ENCODE measurements around the gene HARBI1. TPM values are rescaled to one million over a fixed set of nuclear protein-coding genes. Genes with fewer than 3 reads are reported as not detected.

HARBI1 gene
- polyA plus RNA-seq, 4 donors = 4.0 to 4.7 (median 4.3) TPM

GRCh38 chr11:46635557-46636139 is 18.6 kb upstream of the HARBI1 start:
- DNase-seq (ENCODE audit: low read depth in 4 of 4, low spot score in 3 of 4) = no peak

- DNase-seq (ENCODE audit: low read depth in 4 of 4, low spot score in 3 of 4) = no peak
Observed at GRCh38 chr11:46633291-46634217, 16.5 kb upstream of the HARBI1 start.

- DNase-seq (ENCODE audit: low read depth in 4 of 4, low spot score in 3 of 4) = no peak
Observed at GRCh38 chr11:46632502-46632901, 15.5 kb upstream of the HARBI1 start.

- no peak for DNase-seq (ENCODE audit: low read depth in 4 of 4, low spot score in 3 of 4)
Observed at GRCh38 chr11:46631676-46632075, 14.6 kb upstream of the HARBI1 start.

- DNase-seq (ENCODE audit: low read depth in 4 of 4, low spot score in 3 of 4) = no peak
Observed at GRCh38 chr11:46630237-46630636, 13.2 kb upstream of the HARBI1 start.

- no peak for DNase-seq (ENCODE audit: low read depth in 4 of 4, low spot score in 3 of 4)
Observed at GRCh38 chr11:46628961-46629360, 11.9 kb upstream of the HARBI1 start.

GRCh38 chr11:46625406-46625805 is 8.4 kb upstream of the HARBI1 start:
- no peak for DNase-seq (ENCODE audit: low read depth in 4 of 4, low spot score in 3 of 4)

- no peak for DNase-seq (ENCODE audit: low read depth in 4 of 4, low spot score in 3 of 4)
Observed at GRCh38 chr11:46618837-46619236, 1.8 kb upstream of the HARBI1 start.

GRCh38 chr11:46617972-46618314 is 916 bp upstream of the HARBI1 start:
- no peak for DNase-seq (ENCODE audit: low read depth in 4 of 4, low spot score in 3 of 4)

GRCh38 chr11:46616551-46617133 is 385 bp downstream of the HARBI1 start:
- peak in 1 of 4 donors; percentile 6 for DNase-seq (ENCODE audit: low read depth in 4 of 4, low spot score in 3 of 4)

GRCh38 chr11:46615756-46616155 is 1.3 kb downstream of the HARBI1 start:
- no peak for DNase-seq (ENCODE audit: low read depth in 4 of 4, low spot score in 3 of 4)

GRCh38 chr11:46612326-46612725 is 4.7 kb downstream of the HARBI1 start:
- no peak for DNase-seq (ENCODE audit: low read depth in 4 of 4, low spot score in 3 of 4)

GRCh38 chr11:46611526-46612304 is 5.3 kb downstream of the HARBI1 start:
- no peak for DNase-seq (ENCODE audit: low read depth in 4 of 4, low spot score in 3 of 4)

GRCh38 chr11:46609386-46609785 is 7.6 kb downstream of the HARBI1 start:
- DNase-seq (ENCODE audit: low read depth in 4 of 4, low spot score in 3 of 4) = no peak

- DNase-seq (ENCODE audit: low read depth in 4 of 4, low spot score in 3 of 4) = no peak
Observed at GRCh38 chr11:46607516-46607915, 9.5 kb downstream of the HARBI1 start.

GRCh38 chr11:46604796-46605195 is 12.2 kb downstream of the HARBI1 start:
- no peak for DNase-seq (ENCODE audit: low read depth in 4 of 4, low spot score in 3 of 4)

- no peak for DNase-seq (ENCODE audit: low read depth in 4 of 4, low spot score in 3 of 4)
Observed at GRCh38 chr11:46603704-46604308, 13.2 kb downstream of the HARBI1 start.

- no peak for DNase-seq (ENCODE audit: low read depth in 4 of 4, low spot score in 3 of 4)
Observed at GRCh38 chr11:46601129-46601528, 15.9 kb downstream of the HARBI1 start.

GRCh38 chr11:46600194-46600960 is 16.6 kb downstream of the HARBI1 start:
- DNase-seq (ENCODE audit: low read depth in 4 of 4, low spot score in 3 of 4) = no peak
